Stimulated activated CD4-positive, alpha-beta T cell treated with anti-CD3 and anti-CD28 coated beads, Interleukin-2, amount 100 ng/mL, for 4 hours (primary cell): ENCODE data around the gene LRWD1.

Experiments
- DNase-seq: peaks from one replicate; pipeline ENCODE4 v3.0.0-alpha.2; 2020; ENCODE audit warnings: low read depth

Gene LRWD1

DNA sequence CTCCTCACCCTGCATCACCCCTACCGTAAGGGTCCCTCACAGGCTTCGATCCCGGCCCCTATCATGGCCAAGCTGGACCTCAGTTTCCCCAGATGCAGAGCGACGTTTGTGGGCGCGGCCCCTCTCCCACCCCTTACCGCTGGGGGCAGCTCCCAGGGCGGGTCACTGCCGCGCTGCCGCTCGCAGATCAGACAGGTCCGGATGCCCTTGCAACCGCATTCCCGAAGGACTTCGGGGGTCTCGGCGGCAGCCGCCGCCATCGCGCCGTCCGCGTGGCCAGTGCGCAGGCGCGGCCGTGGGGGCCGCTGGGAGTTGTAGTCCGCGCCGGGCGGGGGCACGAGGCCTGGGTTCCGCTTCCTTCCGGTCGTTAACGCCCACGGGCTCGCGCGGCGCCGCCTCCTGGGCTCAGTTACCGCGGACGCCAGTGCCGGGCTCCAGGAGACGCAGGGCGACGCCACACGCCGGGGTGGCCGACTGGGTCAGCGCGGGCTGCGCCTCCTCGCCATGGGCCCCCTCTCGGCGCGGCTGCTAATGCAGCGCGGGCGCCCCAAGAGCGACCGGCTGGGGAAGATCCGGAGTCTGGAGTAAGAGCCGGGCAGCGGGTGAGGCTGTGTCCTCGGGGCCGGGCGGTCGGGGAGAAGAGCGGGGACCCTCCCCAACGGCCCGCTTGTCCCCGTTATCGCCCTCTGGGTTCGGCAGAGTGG, at the start of gene LRWD1, which contains the start of gene ALKBH4:
Gene LRWD1 (plus strand): TSS at position 408 of the 704 bp plus-strand sequence. CDS start 97 bp downstream, at position 505.
Gene ALKBH4 (minus strand): TSS at position 287 of the 704 bp plus-strand sequence. CDS start 27 bp downstream, at position 260.
- peak; percentile 90 for DNase-seq

- no peak for DNase-seq
Measured at GRCh38 chr7:102415685-102416225, 49.0 kb upstream of the LRWD1 start.

GRCh38 chr7:102416406-102416805, 48.4 kb upstream of the LRWD1 start:
- DNase-seq, result no peak

DNA sequence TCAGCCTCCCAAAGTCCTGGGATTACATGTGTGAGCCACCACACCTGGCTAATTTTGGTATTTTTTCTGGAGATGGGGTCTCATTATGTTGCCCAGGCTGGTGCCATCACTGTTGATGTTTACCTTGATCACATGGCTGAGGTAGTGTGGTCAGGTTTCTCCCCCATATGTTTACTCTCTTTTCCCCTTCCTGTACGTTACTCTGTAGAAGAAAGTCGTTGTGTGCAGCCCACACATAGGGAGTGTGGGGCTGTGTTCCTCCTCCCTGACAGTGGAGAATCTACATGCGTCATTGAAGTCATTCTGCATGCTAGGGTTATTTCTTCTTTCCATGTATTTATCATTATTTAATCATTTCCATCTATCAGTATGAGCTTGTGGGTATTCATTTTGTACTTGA, 47.7 kb upstream of the LRWD1 start:
- DNase-seq, result no peak

DNA sequence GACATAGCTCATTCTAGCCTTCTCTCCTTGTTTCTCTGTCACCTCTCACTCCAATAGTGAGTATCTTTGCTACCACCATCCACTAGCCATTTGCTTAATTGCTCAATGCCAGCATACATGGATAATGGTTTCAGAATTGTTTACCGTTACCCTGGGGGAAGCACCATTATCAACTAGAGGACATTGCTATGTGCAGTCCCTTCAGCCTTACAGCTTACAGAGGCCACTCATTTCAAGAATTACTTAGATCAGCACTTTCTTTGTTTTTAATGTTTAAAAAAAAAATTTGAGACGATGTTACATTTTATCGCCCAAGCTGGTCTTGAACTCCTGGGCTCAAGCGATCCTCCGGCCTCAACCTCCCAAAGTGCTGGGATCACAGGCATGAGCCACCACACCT, 46.2 kb upstream of the LRWD1 start:
- DNase-seq, result no peak

- no peak for DNase-seq
Measured at GRCh38 chr7:102421706-102422240, 43.0 kb upstream of the LRWD1 start.

DNA sequence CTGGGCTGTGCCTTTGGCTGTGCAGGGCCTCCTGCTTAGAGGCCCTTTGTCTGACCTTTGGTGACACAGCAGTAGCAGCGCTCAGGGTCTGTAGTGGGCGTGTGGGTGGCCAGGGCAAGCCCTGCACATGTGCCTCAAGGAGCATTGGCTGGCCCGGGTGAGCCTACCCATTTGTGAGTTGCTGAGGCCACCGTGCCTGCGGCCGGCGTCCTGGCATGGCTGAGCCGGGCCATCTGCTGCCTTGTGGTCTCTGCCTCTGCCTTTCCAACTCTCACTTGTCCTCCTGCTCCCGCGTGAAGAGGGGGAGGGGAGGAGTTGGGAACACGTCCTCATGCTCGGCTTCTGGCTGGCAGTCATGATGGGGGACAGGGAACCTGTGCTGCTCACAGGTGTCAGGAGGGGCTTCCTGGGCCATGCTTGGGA, 40.6 kb upstream of the LRWD1 start:
- no peak for DNase-seq

DNA sequence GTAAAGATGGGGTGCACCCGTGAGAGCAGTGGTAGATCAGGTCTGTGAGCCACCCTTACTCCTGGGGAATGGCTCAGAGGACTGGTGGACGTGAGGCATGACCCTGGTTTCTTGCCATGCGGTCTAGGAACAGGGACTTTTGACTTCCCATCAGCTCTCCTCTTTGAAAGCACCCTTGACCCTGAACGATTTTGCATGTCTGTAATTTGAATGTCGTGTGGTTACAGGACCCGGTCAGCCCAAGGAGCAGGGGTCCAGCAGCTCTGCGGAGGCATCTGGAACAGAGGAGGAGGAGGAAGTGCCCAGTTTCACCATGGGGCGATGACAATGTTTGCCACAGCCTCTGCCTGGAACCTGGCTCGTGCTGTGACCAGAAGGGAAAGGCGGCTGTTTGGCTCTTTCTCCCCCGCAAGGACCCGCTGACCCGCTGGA, 40.0 kb upstream of the LRWD1 start:
- DNase-seq, result no peak

DNA sequence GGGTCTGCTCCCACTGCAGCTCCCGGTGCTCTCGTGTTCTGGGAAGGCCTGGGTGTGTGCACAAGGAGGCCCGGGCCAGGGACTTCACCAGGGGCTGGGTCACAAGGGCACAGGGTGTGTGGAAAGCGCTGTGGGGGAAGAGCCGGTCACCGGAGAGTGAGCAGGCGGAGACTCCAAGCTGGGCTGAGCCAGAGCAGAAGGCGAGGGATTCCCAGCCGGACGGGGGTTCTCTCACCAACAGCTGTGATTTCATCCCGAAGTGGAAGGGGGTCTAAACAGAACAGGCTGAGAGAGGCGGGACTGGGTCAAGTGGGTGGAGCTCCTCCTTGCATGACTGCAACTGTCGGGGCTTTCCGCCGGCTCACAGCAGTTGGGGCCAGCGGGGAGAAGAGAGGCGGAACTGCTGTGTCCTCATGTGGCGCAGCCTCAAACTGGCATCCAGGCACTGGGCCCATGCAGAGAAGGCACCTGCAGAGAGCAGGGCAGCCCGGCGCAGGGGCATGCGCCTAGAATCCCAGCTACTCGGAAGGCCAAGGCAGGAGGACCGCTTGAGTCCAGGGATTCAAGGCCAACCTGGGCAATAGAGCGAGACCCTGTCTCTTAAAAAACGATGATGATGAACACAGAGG, 39.0 kb upstream of the LRWD1 start:
- DNase-seq, result peak; percentile 76

DNA sequence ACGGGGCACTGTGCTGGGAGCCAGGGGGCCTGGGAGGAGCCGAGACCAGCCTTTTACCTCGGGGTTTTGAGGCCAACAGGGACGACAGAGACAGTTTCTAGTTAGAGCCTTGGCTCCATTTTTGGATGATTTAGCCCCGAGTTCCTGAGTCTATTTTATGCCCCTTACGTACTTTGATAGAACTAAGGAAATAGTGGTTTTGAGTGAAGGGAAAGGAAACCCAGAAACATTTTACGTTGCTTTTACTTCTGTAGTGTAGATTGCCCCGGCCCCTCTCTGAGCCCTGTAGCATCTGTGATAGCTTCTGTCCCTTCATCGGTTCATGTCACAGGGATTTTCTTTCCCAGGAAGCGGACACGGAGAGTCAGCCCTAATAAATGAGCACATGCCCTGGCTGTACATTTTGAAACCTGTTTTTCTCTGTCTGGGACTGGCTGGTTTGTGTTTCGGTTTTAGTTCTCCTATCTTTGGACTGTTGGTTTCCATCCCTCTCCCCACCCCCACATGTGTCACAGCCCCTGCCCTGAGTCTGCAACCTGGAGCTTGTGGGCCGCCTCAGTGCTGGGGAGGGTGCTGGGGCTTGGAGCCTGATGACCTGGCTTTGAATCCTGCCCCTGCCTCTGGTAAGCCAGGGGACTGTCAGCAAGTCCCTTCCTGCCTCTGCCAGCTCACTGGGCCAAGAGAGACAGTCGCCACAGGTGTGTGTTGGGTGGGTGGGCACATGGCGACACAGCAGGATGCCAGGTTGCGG, 38.3 kb upstream of the LRWD1 start:
- peak; percentile 79 for DNase-seq

GRCh38 chr7:102427019-102427405, 37.8 kb upstream of the LRWD1 start:
- no peak for DNase-seq

GRCh38 chr7:102429141-102429899, 35.5 kb upstream of the LRWD1 start:
- no peak for DNase-seq

DNA sequence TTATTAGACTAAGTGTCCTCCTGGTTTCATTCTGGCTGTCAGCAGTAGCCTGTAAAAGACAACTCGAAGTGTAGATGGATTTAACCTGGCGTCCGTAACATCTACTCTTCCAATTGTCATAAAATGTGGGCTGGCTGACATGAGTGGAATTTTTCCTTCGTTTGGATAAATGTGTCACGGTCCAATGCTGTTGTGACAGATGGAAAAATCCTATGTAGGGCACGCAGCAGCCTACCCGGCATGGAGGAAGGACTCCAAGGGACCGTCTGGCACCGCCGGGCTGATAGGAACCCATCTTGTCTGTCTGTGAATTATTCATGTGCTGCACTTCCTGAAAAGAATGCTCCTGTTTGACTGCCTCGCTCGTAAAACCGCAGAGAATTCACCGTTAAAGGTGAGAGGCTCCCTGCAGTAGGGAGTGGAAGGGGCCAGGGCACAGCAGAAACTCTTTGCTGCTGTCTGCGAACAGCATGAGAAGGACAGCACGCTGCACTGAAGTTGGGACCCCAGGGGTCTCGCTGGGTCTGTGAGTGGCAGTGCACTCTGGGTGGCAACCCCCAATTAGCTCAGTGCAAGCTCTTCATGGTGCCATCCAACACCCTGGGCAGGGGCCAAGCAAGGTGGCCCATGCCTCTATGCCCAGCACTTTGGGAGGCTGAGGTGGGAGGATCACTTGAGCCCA, 33.0 kb upstream of the LRWD1 start:
- DNase-seq, result peak; percentile 47

- no peak for DNase-seq
Measured at GRCh38 chr7:102432442-102433218, 32.2 kb upstream of the LRWD1 start.

- DNase-seq, result peak; percentile 84
Measured at GRCh38 chr7:102433219-102434038, 31.4 kb upstream of the LRWD1 start, which contains the start of gene ORAI2. TSS of gene ORAI2 (plus strand) at chr7:102433575. CDS start at chr7:102438957, 5,382 bp downstream.

GRCh38 chr7:102434039-102434486, 30.7 kb upstream of the LRWD1 start:
- no peak for DNase-seq

DNA sequence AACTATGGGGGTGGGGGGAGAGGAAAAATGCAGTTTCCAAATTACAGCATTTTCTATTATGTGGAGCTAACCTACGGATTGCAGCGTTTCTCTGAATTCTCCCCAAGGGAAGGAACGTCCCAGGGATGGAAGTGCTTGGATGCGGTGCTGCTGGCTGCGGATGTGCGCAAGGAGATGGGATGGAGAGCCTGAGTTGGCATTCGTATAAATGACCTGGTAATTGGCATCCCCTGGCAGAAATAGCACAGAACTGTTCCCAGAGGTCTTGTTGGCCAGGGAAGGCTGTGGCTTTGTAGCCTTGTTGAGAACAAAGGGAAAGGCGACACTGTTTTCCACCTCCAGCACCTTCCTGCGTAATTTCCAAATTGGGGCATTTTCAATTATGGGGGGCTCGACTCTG, 28.7 kb upstream of the LRWD1 start:
- no peak for DNase-seq

- no peak for DNase-seq
Measured at GRCh38 chr7:102439963-102440795, 24.6 kb upstream of the LRWD1 start.
